Lower leg skin (tissue), 3 donors: ENCODE data around the gene POC1B.

Source experiments
- POLR2A ChIP-seq, 2 donors: fragments of 450-650 bp; IDR thresholded peaks; one replicate each; pipeline ENCODE4 v1.6.1; 2016 to 2017; ENCODE audit warnings: antibody characterized with exemption in 2 of 2, mild to moderate bottlenecking in 1 of 2, moderate library complexity in 1 of 2
- TF ChIP-seq, protein P1 (sequence below), 3 donors: fragments of 450-650 bp; IDR thresholded peaks; one replicate each; pipeline ENCODE4 v1.5.1; 2016; ENCODE audit warnings: antibody characterized with exemption in 3 of 3, mild to moderate bottlenecking in 3 of 3, moderate library complexity in 2 of 3

DNA sequence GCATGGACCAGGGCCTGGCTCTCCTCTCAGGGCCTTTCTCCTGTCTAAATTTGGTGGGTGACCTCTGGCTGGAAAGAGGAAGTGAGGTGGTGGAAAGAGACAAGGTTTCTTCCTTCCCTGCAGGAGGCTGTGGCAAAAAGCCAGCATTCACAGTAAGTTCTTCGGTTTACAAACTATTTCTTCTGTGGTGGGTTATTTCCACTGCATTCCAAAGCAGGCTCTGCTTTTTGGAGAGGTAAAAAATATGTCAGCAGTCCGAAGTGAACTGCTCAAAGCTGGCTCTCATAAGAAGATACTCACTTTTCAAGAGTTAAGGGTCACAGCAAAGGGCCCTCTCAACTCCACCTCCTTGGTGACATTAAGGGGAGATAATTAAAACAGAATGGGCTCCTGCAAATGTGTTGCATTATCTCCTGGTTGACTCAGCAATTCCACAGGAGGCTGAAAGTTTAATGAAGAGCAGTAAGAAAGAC, 48.9 kb upstream of the POC1B start:
- TF ChIP-seq, protein P1, sequence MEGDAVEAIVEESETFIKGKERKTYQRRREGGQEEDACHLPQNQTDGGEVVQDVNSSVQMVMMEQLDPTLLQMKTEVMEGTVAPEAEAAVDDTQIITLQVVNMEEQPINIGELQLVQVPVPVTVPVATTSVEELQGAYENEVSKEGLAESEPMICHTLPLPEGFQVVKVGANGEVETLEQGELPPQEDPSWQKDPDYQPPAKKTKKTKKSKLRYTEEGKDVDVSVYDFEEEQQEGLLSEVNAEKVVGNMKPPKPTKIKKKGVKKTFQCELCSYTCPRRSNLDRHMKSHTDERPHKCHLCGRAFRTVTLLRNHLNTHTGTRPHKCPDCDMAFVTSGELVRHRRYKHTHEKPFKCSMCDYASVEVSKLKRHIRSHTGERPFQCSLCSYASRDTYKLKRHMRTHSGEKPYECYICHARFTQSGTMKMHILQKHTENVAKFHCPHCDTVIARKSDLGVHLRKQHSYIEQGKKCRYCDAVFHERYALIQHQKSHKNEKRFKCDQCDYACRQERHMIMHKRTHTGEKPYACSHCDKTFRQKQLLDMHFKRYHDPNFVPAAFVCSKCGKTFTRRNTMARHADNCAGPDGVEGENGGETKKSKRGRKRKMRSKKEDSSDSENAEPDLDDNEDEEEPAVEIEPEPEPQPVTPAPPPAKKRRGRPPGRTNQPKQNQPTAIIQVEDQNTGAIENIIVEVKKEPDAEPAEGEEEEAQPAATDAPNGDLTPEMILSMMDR (IDR thresholded peaks at IDR 0.05), result no peak
- no peak for TF ChIP-seq POLR2A (IDR thresholded peaks at IDR 0.05)
